IPS DF 6.9 (cell line): ENCODE data around the gene SIX5.

ENCODE experiments used
- DNase-seq: peaks from one replicate; pipeline ENCODE4 v3.0.0-alpha.2; 2013; ENCODE audit warnings: low read depth, low spot score
- H3K27ac ChIP-seq: one replicate; pipeline ENCODE4 v1.5.1; 2013; ENCODE audit warnings: low read length, control low read depth
- H3K27me3 ChIP-seq: 2 replicates; pipeline ENCODE4 v1.6.1; 2013; ENCODE audit warnings: mild to moderate bottlenecking, low read length; ENCODE audit not compliant: control insufficient read depth, insufficient read depth
- H3K36me3 ChIP-seq: 2 replicates; pipeline ENCODE4 v1.6.1; 2013; ENCODE audit warnings: low read length; ENCODE audit not compliant: control insufficient read depth, insufficient read depth
- H3K4me1 ChIP-seq: 2 replicates; pipeline ENCODE4 v1.6.1; 2013; ENCODE audit warnings: low read length; ENCODE audit not compliant: control insufficient read depth, insufficient read depth
- H3K4me3 ChIP-seq: 2 replicates; pipeline ENCODE4 v1.5.1; 2013; ENCODE audit warnings: mild to moderate bottlenecking, low read length
- H3K9me3 ChIP-seq: 2 replicates; pipeline ENCODE4 v1.6.1; 2013; ENCODE audit warnings: low read length, inconsistent platforms; ENCODE audit not compliant: control insufficient read depth, insufficient read depth
- WGBS: extraction: QIAGEN DNeasy Blood & Tissue Kit; methylation state at CpG from one replicate; pipeline ENCODE4 v1.1.7; 2013; ENCODE audit warnings: mixed read lengths, missing lambda C conversion rate; ENCODE audit not compliant: insufficient read length, insufficient coverage; 5-methylcytosine and 5-hydroxymethylcytosine counted together

The SIX5 gene

GRCh38 chr19:45768984-45769782 lies at the start of gene SIX5:
TSS of gene SIX5 (minus strand) at chr19:45769252. CDS start at chr19:45768844, 408 bp downstream.
- peak; percentile 93 for DNase-seq
- H3K4me3 ChIP-seq: peak within 1 kb of the TSS; percentile 50
- H3K27me3 ChIP-seq: no peaks in the 10 kb centered on the region
- peaks cover 18% of the 10 kb centered on the region for H3K4me1 ChIP-seq
- no CpG with 5 or more reads among the region's 70 CpGs for WGBS
- no peaks in the 10 kb centered on the region; the same call in 1 of the 2 replicates for H3K36me3 ChIP-seq
- no peaks in the 10 kb centered on the region for H3K9me3 ChIP-seq
- H3K27ac ChIP-seq: no peak within 1 kb of the TSS

- H3K27ac ChIP-seq: no peak overlapping the region
- DNase-seq: no peak
- no CpG with 5 or more reads among the region's 19 CpGs for WGBS
- H3K4me3 ChIP-seq: no peak overlapping the region
- H3K4me1 ChIP-seq: peaks cover 8% of the 10 kb centered on the region
- peaks cover 9% of the 10 kb centered on the region; the same call in 1 of the 2 replicates for H3K36me3 ChIP-seq
- no peaks in the 10 kb centered on the region for H3K27me3 ChIP-seq
- H3K9me3 ChIP-seq: no peaks in the 10 kb centered on the region
Measured at GRCh38 chr19:45817725-45818301, 48.8 kb upstream of the SIX5 start.

- Histone ChIP-seq H3K9me3 (no peaks in the 10 kb centered on the region), H3K4me3 (peak overlapping the region; percentile 45; the same call in 1 of the 2 replicates), H3K36me3 (0 out of 2 replicates have a peak, but pooled peaks cover 4% of the 10 kb centered on the region), H3K27me3 (no peaks in the 10 kb centered on the region), H3K4me1 (peaks cover 8% of the 10 kb centered on the region), H3K27ac (no peak overlapping the region)
- peak; percentile 96 for DNase-seq
- WGBS: no CpG with 5 or more reads among the region's 24 CpGs
Measured at GRCh38 chr19:45817010-45817724, 48.1 kb upstream of the SIX5 start.

DNA sequence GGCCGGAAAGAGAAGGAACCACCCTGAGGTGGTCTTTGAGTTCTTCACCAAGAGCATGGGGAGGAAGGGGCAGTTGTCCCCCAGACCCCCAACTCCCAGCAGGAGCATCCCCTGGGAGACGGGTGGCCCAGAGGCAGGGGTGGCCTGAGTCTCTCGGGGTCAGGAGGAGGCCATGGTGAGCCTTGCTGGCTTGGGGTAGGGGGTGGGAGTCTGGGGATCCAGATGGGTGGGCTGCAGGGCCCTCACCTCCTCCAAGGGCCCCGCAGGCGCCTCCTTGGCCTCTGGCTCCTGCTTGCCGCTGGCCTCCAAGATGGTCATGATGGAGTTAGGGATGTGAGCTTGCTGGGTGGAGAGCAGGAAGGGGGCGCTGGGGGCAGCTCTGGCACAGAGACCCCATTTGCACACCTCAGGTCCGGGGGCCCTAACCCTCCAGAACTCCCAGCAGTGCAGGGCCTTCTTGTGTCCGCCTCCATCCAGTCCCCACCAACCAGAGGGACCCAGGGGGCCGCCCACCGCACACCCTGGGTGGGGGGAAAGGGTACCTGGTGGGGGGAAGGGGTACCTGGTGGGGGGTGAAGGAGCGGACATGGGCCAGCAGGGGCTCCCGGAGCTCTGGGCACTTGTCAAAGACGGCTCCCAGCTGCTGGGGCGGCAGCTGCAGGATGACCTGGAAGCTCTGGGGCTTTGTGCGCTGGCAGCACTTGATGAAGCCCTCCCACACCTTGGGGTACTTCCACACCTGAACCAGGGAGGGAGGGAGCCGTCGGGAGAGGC lies 47.4 kb upstream of the SIX5 start:
- Histone ChIP-seq H3K27me3 (no peaks in the 10 kb centered on the region), H3K36me3 (0 out of 2 replicates have a peak, but pooled peaks cover 4% of the 10 kb centered on the region), H3K27ac (no peak overlapping the region), H3K9me3 (no peaks in the 10 kb centered on the region), H3K4me1 (peaks cover 8% of the 10 kb centered on the region), H3K4me3 (peak overlapping the region; percentile 45; the same call in 1 of the 2 replicates)
- no peak for DNase-seq
- no CpG with 5 or more reads among the region's 18 CpGs for WGBS

DNA sequence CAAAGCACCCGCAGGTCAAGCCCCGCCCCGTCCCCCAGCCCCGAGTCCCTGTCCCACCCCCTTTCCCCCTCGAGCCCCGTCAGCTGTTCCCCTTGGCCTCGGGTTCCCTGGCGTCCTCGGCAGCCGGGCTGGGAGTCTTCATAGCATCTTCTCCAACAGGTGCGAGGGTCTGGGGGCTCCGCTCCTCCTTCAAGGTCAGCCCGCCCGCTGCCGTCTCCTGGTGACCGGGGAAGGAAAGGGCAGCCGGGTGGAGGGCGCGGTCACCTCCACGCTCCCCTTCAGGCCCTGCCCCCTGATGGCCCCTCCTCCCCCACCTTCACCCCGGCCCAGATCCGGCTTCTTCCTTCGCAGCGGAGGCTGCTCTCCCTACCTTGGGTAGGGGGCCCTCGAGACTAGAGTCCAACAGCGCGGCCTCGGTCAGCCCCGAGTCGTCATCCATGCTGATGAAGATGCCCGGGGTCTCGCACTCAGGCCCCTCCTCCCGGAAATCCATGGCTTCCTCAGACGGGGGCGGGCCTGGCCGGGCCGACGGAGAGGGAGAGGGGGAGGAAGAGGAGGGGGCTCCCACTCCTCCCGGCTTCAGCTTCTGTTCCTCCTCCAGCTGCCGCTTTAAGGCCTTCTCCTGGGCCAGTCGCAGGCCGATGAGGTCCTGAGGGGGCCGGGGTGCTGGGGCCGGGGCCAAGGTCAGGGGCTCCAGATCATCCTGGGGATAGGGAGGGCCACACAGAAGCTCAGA lies 46.6 kb upstream of the SIX5 start:
- no peaks in the 10 kb centered on the region for H3K9me3 ChIP-seq
- peak; percentile 70 for DNase-seq
- 0 out of 2 replicates have a peak, but pooled peaks cover under 1% of the 10 kb centered on the region for H3K36me3 ChIP-seq
- H3K27me3 ChIP-seq: no peaks in the 10 kb centered on the region
- no peak overlapping the region for H3K27ac ChIP-seq
- H3K4me1 ChIP-seq: peaks cover 8% of the 10 kb centered on the region; the same call in 1 of the 2 replicates
- peak overlapping the region; percentile 45; the same call in 1 of the 2 replicates for H3K4me3 ChIP-seq
- no CpG with 5 or more reads among the region's 44 CpGs for WGBS

GRCh38 chr19:45814851-45815480 lies 45.9 kb upstream of the SIX5 start, which contains the start of gene RSPH6A:
TSS of gene RSPH6A (minus strand) at chr19:45815308. CDS start at chr19:45815176, 132 bp downstream.
- H3K27me3 ChIP-seq: no peaks in the 10 kb centered on the region
- WGBS: no CpG with 5 or more reads among the region's 40 CpGs
- H3K4me3 ChIP-seq: peak within 1 kb of the TSS; percentile 45; the same call in 1 of the 2 replicates
- no peak within 1 kb of the TSS for H3K27ac ChIP-seq
- peaks cover 8% of the 10 kb centered on the region; the same call in 1 of the 2 replicates for H3K4me1 ChIP-seq
- H3K36me3 ChIP-seq: no peaks in the 10 kb centered on the region
- H3K9me3 ChIP-seq: no peaks in the 10 kb centered on the region
- no peak for DNase-seq

DNA sequence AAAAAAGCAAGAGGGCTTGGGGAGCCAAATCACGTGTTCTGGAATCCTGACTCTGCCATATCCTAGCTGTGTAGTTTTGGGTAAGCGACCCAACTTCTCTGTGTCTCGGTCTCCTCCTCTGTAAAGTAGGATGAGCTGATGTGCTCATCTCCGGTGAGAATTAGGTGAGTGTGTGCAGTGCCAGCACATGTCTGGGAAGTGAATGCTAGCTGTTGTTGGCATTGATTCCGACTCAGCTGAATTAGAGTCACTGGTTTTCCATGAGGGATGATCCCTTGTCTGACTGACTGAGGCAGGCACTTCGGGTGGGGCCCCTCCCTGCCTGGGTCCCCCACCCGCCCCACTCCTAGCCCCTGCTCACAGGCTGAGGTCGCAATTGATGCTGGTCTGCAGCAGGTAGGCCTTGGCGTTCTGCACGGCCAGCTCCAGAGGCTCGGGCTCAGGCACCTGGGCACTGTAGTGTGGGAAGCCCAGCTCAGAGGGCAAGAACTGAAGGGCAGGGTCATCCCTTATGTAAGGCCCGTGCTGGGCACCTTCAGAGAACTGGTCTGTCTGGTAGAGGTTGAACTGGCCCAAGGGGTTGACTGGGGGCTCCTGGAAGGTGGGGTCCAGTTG lies 45.2 kb upstream of the SIX5 start:
- H3K9me3 ChIP-seq: no peaks in the 10 kb centered on the region
- H3K27ac ChIP-seq: no peak overlapping the region
- no peaks in the 10 kb centered on the region for H3K36me3 ChIP-seq
- DNase-seq: no peak
- H3K4me1 ChIP-seq: peaks cover 10% of the 10 kb centered on the region; the same call in 1 of the 2 replicates
- no CpG with 5 or more reads among the region's 12 CpGs for WGBS
- H3K4me3 ChIP-seq: peak overlapping the region; percentile 45; the same call in 1 of the 2 replicates
- no peaks in the 10 kb centered on the region for H3K27me3 ChIP-seq

- Histone ChIP-seq H3K4me1 (peaks cover 5% of the 10 kb centered on the region; the same call in 1 of the 2 replicates), H3K27me3 (no peaks in the 10 kb centered on the region), H3K4me3 (no peak overlapping the region), H3K9me3 (no peaks in the 10 kb centered on the region), H3K36me3 (no peaks in the 10 kb centered on the region), H3K27ac (no peak overlapping the region)
- DNase-seq: no peak
- no CpG with 5 or more reads among the region's 6 CpGs for WGBS
Measured at GRCh38 chr19:45812297-45812696, 43.2 kb upstream of the SIX5 start.
